Transverse colon (tissue), 3 donors: Measurements from ENCODE around the gene LPAR1.

Experiments used
- CTCF ChIP-seq, 5 experiments: fragments of 200-600 bp in 3 of 5; fragments of 450-650 bp in 2 of 5; sonication (generic) in 3 of 5; IDR thresholded peaks; 1 replicate in 2 of 5; 2 replicates in 3 of 5; pipeline ENCODE4 v1.5.1; 2016 to 2017; ENCODE audit warnings: antibody characterized with exemption in 5 of 5, inconsistent platforms in 3 of 5, mild to moderate bottlenecking in 2 of 5, moderate library complexity in 1 of 5
- EP300 ChIP-seq: sonication (generic); formaldehyde crosslinking; IDR thresholded peaks from one replicate; pipeline ENCODE4 v1.6.1; 2017; ENCODE audit warnings: antibody characterized with exemption, low read depth

GRCh38 chr9:111034170-111034897 is 3.9 kb downstream of the LPAR1 start:
- TF ChIP-seq CTCF (IDR thresholded peaks at IDR 0.05), result no peak
- TF ChIP-seq EP300, result no peak
